Forelimb muscle (tissue), 1 donor: ENCODE measurements around the gene MYH6. TPM values are rescaled to one million over a fixed set of nuclear protein-coding genes. Genes with fewer than 3 reads are reported as not detected.
"Not testable (repeated sequence)": the region's sequence is repeated elsewhere in the genome, so short reads cannot be mapped to it uniquely, and the experiment has no call there.

ENCODE experiments used
- DNase-seq: peaks from one replicate; pipeline ENCODE4 v3.0.0-alpha.2; 2013; ENCODE audit warnings: low read depth
- polyA plus RNA-seq: library from polyadenylated mRNA; unstranded; fragments of 120-200 nt; gene quantifications from one replicate; pipeline ENCODE4 v1.2.1, GENCODE V29; 2013; ENCODE audit not compliant: insufficient read length

The MYH6 gene
- polyA plus RNA-seq, 1 donor: 7.0 TPM

DNA sequence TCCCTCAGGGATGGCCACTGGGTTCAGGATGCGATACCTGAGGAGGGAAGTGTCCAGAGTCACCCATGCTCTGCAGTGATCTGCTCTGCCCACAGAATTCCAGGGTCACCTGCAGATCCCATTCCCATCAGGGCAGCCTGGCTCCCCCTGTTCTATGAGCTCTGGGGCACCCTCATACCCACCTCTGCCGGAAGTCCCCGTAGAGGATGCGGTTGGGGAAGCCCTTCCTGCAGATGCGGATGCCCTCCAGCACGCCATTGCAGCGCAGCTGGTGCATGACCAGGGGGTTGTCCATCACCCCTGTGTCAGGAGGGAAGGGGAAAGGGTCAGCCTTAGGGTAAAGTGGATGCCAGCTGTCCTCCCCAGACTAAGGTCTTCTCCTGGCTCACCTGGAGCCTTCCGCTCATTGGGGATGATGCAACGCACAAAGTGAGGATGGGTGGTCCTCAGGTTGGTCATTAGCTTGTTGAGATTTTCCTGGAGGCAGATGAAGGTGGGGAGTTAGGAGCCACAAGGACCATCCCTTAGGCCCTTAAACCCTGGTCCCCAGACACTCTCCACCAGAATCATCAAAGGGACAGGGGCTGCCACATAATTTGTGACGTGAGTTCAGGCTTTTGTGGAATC lies 11.2 kb downstream of the MYH6 start:
- DNase-seq: no peak

DNA sequence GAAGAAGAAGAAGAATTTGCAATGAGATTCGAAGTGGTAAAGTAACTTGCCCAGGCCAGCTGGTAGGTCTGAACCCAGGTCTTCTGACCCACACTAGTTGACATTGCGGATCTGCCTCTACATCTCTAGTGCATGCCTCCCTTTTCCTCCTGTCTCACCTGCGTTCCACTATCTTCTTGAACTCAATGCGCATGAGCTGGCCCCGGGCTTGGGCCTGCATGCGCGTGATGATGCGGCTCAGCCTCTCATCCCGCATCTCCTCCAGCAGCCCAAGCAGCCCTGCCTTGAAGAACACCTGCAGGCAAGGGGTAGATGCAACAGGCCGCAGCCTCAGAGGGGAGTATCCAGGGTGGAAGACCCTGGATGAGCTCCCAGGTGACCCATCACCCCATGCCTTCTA lies 11.9 kb downstream of the MYH6 start:
- no peak for DNase-seq

DNA sequence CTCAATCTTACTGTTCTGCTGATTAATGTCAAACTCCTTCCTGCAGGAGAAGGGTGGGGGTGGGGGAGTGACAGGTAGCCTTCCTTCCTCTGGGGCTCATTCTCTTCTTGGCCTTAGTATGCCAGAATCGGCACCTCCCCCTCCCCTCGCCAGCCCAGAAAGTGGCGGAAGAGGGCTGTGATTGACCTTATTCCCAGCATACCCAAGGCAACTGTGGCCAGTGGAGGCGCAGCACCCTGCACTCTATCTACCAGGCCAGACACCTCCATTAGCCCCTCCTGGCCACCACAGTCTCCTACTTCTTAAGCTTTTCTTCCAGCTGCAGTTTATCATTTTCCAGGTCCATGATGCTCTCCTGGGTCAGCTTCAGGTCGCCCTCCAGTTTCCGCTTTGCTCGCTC lies 15.5 kb downstream of the MYH6 start:
- no peak for DNase-seq

DNA sequence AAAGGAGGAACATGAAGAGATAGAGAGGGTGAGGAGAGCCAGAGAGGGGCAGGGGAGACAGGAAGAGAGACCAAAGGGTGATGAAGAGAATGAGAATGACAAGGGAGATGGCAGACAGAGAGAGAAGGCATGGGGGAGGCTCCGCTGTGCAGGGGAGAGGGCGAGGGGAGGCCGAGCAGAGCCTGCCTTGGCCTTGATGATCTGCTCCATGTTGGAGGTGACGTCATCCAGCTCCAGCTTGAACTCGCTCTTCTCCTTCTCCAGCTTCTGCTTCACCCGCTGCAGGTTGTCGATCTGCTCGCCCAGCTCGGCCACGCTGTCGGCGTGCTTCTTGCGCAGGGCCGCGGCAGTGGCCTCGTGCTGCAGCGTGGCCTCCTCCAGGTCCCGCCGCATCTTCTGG lies 18.2 kb downstream of the MYH6 start:
- not testable (repeated sequence) for DNase-seq

DNA sequence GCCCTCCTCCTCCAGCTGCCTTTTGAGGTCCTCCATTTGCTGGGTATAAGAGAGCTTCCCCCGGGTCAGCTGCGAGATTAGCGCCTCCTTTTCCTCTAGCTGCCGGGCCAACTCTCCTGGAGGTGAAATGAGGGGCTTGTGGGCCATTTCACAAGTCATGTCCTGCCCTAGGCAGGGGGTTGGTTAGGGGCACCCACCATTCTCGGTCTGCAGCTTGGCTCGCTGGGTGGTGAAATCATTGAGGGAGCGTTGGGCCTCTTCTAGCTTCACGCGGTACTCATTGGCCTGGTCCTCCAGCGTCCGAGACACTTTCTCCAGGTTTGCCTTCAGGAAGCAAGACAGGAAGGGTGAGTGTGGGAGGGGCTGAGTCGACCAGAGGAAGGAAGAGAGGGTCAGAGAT lies 18.7 kb downstream of the MYH6 start:
- DNase-seq: no peak

DNA sequence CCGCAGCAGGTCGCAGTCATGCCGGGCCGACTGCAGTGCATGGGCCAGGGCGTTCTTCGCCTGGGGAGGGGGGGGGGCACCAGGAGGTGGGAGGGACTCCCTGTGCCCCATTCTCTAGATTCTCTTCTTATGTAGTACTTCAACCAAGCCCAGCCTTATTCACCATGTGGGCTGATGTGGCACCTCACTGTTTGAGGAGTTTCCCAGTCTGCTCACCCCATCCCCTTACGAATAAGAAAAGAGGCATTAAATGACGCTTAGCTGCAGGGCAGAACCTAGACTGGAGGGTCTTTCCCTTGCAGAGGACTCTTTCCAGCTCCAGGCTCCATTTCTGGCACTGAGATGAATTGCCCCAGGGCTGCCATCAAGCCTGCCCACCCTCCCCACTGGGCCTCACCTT lies 19.1 kb downstream of the MYH6 start:
- no peak for DNase-seq

DNA sequence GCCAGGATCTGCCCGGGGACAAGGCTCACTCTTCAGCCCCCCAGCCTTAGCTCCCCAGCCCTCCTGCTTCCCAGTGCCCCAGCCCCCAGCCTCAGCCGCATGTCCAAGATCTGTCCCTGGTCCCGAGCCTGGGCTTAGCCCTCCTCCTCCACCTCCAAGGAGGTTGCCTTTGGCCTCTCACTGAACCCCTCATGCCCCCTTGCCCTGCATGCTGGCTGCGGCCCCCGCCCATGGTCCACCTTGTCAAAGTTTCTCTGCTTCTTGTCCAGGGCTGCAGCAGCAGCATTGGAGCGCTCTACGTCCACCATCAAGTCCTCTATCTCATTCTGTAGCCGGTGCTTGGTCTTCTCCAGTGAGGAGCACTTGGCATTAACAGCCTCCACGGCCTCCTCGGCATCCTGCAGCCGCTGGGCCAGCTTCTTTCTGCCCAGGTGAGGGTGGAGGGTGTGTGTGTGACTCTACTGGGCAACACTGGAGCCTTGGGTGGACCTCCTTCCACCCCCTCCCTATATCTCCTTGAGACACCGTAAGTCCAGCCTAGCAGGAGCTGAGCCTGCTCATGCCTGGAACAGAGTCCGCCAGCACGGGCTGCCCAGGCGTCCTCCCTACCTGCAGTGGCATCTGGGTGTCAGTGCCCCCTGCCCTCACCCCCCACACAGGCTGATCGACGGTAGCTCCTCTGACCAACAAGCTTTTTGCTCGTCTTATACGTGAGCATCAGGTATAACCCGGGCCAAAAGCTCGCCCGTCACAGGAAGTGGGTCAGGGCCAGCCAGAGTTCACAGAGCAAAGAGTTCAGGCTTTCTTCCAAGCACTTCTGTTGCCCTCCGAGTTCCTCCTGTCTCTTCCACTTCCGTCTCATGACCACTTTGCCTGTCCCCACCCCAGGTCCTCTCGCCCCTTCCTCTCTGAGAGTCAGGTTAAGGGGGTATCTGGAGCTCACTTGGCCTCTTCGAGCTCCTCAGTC lies 19.9 kb downstream of the MYH6 start:
- no peak for DNase-seq

DNA sequence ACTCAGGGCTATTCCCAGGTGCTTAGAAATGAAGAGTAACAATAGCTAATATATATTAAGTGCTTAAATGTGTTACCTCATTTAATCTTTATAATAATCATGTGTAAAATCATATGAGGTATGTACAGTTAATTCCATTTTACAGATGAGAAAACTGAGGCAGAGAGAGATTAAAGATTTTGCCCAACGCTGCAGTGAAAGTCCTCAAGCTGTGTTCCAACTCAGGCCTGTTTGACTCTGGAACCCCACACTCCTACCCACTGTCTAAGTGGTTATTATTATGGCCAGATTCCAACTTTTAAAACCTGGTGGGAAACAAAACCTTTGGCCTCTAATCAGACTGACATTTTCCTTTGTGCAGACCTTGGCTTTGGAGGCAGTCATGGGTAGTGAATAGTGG lies 21.1 kb downstream of the MYH6 start:
- DNase-seq: no peak

DNA sequence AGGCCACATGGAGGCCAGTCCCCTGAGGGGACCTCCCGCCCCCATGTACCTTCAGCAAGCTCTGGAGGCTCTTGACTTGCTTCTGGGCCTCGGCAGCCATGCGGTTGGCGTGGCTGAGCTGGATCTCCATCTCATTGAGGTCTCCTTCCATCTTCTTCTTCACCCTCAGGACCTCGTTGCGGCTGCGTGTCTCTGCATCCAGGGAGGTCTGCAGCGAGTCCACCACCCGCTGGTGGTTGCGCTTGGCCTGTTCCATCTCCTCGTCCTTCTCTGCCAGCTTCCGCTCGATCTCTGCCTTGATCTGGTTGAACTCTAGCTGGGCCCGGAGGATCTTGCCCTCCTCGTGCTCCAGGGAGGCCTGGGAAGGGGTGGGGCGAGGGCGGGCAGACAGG lies 21.8 kb downstream of the MYH6 start:
- DNase-seq: not testable (repeated sequence)

DNA sequence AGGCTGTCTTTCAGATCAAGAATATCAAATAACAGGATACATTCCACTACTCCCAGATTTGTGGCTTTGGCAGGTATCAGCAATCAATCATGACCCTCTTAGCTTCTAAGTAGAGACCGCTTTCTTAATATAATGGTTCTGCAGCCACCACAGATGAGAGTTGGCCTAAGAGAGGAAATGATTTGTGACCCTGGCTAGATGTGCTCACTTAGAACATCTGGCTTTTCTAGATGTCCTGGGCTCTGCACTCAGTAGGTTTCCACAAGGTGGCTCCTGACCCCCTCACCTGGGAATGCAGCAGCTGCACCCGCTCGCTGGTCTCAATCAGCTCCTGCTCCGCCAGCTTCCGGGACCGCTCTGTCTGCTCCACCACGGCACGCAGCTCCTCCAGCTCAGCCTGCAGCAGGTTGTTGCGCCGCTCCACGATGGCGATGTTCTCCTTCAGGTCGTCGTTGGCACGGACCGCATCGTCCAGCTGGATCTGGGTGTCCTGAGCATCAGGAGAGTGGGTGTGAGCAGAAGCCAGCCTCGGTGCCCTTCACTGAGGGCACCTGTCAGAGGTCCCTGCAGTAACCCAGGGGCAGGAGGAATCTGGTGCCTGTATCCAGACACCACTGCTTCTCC lies 22.3 kb downstream of the MYH6 start:
- no peak for DNase-seq

DNA sequence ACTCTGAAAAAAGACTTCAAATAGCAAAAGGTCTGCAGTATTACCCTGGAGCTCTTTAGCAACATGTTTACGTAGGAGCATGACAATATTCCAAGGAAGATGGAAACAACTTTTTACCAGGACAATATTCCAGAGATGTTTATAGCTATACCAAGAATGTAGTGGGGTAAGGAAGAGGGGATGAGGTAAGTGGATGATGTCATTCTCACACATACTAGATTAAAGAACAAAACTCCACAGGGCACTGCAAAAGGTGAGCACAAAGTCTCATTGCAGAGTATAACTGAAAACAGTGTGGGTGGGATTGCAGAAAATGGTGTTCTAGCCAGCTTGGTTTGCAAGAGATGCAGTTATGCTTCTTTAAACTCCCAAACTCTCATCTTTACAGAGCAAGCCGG lies 22.8 kb downstream of the MYH6 start:
- DNase-seq: no peak

DNA sequence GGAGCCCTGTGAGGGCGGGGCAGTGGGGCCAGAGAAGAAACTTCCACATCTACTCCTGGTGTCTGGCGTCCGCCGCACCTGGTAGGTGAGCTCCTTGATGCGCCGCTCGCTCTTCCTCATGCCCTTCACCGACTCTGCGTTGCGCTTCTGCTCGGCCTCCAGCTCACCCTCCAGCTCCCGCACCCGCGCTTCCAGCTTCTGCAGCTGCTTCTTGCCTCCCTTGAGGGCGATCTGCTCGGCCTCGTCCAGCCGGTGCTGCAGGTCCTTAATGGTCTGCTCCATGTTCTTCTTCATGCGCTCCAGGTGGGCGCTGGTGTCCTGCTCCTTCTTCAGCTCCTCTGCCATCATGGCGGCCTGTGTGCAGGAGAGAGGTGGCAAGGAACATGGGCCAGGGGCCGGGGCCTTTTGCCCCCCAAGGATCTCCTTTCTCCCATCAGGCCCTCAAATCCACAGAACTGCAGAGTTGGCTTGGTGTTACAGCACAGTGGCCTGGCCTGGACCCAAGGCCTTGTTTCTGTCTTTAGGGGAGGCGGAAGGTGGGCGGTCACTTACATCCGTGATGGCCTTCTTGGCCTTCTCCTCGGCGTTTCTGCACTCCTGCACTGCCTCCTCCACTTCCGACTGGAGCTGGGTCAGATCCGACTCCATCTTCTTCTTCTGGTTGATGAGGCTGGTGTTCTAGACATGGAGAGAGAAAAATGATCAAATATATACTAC lies 23.6 kb downstream of the MYH6 start:
- no peak for DNase-seq

DNA sequence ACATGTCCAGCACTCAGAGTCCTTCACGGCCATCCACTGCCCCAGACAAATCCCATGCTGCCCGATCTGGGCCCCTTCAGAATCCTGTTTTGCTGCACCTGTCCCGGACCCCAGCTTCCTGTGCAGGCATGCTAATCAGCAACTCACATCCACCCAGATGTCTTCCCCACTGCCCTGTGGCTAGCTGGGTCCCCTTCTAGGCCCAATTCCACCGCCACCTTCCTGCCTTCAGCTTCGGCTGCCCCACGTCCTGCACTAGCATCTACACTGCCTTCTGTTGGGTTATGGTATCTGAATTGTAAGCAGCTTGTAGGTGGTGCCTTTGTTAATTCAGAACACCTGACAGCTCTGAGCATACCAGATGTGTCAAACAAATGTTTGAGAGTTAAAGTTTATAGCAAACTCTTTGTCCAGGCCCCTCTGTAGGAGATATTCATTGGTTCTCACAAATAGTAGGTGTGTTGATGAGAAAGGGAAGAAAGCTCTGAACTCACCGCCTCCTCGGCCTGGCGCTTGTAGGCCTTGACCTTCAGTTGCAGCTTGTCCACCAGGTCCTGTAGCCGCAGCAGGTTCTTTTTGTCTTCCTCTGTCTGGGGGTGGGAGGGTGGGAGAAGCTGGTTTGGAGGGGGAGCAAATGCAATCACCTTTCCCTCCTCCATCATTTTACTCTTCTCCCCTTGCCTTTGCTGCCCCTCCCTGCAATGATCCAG lies 25.2 kb downstream of the MYH6 start:
- no peak for DNase-seq

DNA sequence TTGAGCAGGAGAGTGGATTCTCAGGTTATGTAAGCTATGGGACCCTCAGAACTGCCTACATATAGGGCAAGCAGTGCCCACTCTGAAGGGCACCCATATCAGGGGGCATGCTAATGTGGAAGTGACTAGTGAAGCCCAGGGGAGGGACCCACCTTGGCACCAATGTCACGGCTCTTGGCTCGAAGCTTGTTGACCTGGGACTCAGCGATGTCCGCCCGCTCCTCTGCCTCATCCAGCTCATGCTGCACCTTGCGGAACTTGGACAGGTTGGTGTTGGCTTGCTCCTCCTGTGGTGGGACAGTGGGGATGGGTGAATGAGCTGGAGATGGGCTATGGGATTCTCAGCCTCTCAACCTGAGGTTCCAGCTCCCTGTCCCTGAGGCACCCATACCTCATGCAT lies 25.8 kb downstream of the MYH6 start:
- no peak for DNase-seq

DNA sequence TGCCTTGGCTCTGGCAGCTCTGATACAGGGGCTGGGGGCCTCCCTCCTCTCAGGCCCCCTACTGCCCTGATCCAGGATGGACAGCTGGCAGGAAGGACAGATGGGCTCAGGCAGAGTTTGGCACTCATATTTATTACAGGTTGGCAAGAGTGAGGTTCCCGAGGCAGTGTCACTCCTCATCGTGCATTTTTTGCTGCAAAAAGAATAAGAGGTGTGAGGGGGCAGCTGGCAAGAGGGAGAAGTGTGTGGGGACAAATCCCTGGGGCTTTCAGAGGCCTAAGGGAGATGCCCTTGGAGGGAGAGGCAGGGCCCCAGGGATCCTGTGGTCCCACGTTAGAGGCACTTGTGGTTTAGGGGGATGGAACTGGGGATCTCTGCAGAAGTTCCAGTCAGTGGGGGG lies 26.2 kb downstream of the MYH6 start:
- DNase-seq: no peak

DNA sequence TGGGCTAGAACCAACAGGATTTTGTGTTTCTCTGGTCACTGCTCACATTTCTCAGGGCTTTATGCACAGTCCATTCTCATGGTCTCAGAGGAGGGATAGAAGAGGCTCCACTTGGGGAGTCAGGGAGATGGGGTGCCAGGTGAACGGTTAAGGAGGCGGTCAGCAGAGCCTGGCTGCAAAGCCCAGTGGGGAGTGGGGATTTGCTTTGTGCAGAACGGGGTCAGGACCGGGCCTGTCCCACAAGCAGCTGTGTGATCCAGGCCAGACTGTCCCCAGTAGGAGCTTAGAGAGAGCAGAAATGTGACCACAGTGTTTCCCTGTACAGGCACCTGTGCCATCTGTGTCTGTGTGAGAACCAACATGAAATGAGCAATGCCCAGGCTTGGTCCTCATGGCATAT lies 27.1 kb downstream of the MYH6 start:
- DNase-seq: no peak

DNA sequence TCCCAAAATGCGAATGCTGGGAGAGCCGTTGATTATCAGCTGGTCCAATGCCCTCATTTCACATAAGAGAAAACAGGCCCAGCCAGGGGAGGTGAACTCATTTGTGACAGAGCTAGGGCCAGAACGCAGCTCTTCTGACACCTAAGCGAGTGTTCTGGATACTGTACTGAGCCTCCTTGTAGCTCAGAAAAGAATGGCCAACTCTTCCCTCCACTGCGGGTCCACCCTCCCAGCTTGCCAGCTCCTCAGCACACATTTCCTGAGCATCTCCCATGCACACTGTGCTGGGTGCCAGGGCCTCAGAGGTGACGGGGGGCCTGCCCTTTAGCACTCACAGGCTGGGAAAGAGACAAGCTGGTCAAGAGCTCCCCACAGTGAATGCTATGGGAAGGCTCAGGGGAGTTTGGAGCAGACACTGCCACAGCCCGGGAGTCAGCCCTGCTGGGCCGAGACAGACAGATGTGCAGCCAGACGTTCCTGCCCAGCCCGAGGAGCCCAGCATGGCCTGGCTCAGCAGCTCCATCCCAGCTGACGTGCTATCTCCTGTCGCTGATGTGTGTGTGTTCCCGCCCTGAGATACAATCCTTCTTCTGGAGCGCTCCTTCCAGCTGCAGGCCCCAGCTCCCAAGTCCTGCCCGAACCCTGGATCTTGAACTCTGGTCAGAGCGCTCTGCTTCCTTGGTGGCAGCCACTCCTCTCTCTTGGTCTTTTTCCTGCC lies 27.7 kb downstream of the MYH6 start:
- DNase-seq: no peak

DNA sequence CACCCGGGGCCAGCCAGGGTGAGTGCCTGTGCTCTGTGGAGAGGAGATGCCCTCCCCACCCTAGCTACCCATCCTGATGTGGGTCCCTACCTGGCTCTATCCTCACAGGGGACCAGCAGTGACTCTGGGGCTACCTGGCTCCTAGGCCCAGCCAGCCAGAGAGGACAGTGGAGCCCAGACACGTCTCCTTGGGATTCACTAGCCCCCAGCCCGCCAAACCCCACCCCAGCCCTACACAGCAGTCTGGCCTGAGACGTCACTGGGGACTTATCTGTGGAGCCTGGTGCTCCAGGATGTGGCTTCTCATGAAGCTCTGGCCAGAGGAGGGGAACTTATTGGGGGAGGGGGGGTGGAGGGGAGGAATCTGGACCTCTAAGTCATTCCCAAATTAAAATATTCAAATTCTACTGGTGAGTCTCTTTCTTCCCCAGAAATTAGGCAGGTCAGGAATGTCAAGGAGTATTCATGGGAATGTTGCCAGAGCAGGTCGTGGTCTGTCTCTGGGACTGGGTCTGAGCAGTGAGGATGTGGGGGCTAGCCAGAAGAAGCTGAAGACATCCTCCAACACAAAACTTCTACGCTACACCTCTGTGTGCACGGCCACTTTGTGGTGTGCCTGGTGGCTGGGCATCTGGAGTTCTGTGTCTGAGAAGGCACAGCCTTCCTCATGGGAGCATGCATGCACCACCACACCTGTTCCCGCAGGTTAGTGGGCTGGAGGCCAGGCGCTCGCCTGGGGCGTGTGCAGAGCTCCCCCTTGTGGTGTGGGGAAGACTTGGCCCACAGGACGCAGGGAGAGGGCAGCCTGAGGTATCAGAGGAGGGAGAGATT lies 28.5 kb downstream of the MYH6 start:
- DNase-seq: no peak

DNA sequence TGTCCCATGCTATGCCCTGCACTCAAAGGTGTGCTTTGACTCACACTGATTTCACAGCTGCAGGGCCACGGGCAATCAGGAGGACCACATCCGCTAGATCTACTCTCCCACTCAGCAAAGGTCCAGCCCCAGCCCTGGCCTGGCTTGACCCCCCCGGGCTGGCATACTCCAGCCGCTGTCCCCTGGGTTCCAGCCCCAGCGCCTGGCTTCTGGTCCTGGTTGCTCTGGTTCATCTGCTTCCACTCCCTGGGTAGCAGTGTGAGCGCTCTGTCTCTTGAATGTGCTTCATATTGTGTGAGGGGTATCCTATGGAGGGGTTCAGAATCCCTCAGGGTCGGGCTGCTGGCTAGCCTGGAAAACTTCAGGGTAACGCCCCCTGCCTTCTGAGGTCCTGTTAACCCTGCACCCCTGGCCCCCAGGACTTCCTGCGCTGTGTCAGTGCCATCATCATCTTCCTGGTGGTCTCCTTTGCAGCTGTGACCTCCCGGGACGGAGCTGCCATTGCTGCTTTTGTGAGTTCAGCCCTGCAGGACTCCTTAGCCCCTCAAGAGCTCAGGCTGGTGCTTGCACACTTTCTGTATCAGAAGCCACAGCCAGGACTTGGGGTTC lies 29.4 kb downstream of the MYH6 start:
- no peak for DNase-seq
